ENCODE results near the gene TFPI. TPM values are rescaled to one million over a fixed set of nuclear protein-coding genes. Genes with fewer than 3 reads are reported as not detected.
"Not testable (repeated sequence)": the region's sequence is repeated elsewhere in the genome, so short reads cannot be mapped to it uniquely, and the experiment has no call there.

The TFPI gene
- total RNA-seq = 24.3 TPM
- long read RNA-seq, transcript TFPI-201 (8 exons, 3,885 nt) = major isoform, 15 of 25 reads
- long read RNA-seq, partial matches to known transcripts = 1 of 25 reads
- long read RNA-seq, other reads (novel, unspliced or antisense) = 9 of 25 reads

GRCh38 chr2:187554011-187554703, at the start of gene TFPI:
Gene TFPI (minus strand): TSS chr2:187554435. CDS start chr2:187503768, 50,667 bp downstream.
- intact Hi-C loops (cut with DNase I) = no loop called here
- ATAC-seq (ENCODE audit: poor library complexity) = peak; percentile 92
- DNase-seq = no peak

GRCh38 chr2:187594801-187595200, 40.6 kb upstream of the TFPI start:
- ATAC-seq (ENCODE audit: poor library complexity) (no peak), DNase-seq (no peak)
- intact Hi-C loops (cut with DNase I) = no loop called here

- ATAC-seq (ENCODE audit: poor library complexity) (no peak), DNase-seq (no peak)
- intact Hi-C loops (cut with DNase I) = no loop called here
Measured at GRCh38 chr2:187593697-187594096, 39.5 kb upstream of the TFPI start.

- no peak for ATAC-seq (ENCODE audit: poor library complexity)
- intact Hi-C loops (cut with DNase I) = no loop called here
- DNase-seq = no peak
Measured at GRCh38 chr2:187593098-187593497, 38.9 kb upstream of the TFPI start.

- no peak for DNase-seq
- no peak for ATAC-seq (ENCODE audit: poor library complexity)
- intact Hi-C loops (cut with DNase I) = no loop called here
Measured at GRCh38 chr2:187590175-187590574, 35.9 kb upstream of the TFPI start.

- intact Hi-C loops (cut with DNase I) = no loop called here
- DNase-seq = no peak
Measured at GRCh38 chr2:187586011-187586641, 31.9 kb upstream of the TFPI start.

GRCh38 chr2:187581125-187581896, 27.1 kb upstream of the TFPI start:
- intact Hi-C loops (cut with DNase I) = loop anchor here (2.0 kb wide), 1 partner anchor 83 kb away; no protein-coding TSS in a partner anchor
- DNase-seq (no peak), ATAC-seq (ENCODE audit: poor library complexity) (peak; percentile 68)

More at GRCh38 chr2:187586011-187586641, 31.9 kb upstream of the TFPI start:
- no peak for ATAC-seq (ENCODE audit: poor library complexity)

GRCh38 chr2:187580462-187581124, 26.4 kb upstream of the TFPI start:
- ATAC-seq (ENCODE audit: poor library complexity) = peak; percentile 78
- intact Hi-C loops (cut with DNase I) = loop anchor here (2.0 kb wide), 1 partner anchor 82 kb away; no protein-coding TSS in a partner anchor
- no peak for DNase-seq

GRCh38 chr2:187577310-187577709, 23.1 kb upstream of the TFPI start:
- intact Hi-C loops (cut with DNase I) = no loop called here
- ATAC-seq (ENCODE audit: poor library complexity) (no peak), DNase-seq (no peak)

- ATAC-seq (ENCODE audit: poor library complexity) (no peak), DNase-seq (no peak)
- intact Hi-C loops (cut with DNase I) = no loop called here
Measured at GRCh38 chr2:187576906-187577305, 22.7 kb upstream of the TFPI start.

- intact Hi-C loops (cut with DNase I) = no loop called here
- ATAC-seq (ENCODE audit: poor library complexity) (no peak), DNase-seq (no peak)
Measured at GRCh38 chr2:187575751-187576067, 21.5 kb upstream of the TFPI start.

GRCh38 chr2:187574969-187575750, 20.9 kb upstream of the TFPI start:
- DNase-seq (no peak), ATAC-seq (ENCODE audit: poor library complexity) (no peak)
- intact Hi-C loops (cut with DNase I) = no loop called here

GRCh38 chr2:187573722-187574121, 19.5 kb upstream of the TFPI start:
- no peak for ATAC-seq (ENCODE audit: poor library complexity)
- DNase-seq = no peak
- intact Hi-C loops (cut with DNase I) = no loop called here

- intact Hi-C loops (cut with DNase I); DNase-seq; ATAC-seq (ENCODE audit: poor library complexity): not testable (repeated sequence)
Measured at GRCh38 chr2:187571996-187572395, 17.8 kb upstream of the TFPI start.

GRCh38 chr2:187569571-187569970, 15.3 kb upstream of the TFPI start:
- ATAC-seq (ENCODE audit: poor library complexity) = no peak
- intact Hi-C loops (cut with DNase I) = no loop called here
- DNase-seq = no peak

- ATAC-seq (ENCODE audit: poor library complexity) = no peak
- intact Hi-C loops (cut with DNase I) = no loop called here
Measured at GRCh38 chr2:187569042-187569441, 14.8 kb upstream of the TFPI start.

GRCh38 chr2:187567126-187567525, 12.9 kb upstream of the TFPI start:
- ATAC-seq (ENCODE audit: poor library complexity) (peak; percentile 51), DNase-seq (no peak)

More at GRCh38 chr2:187569042-187569441, 14.8 kb upstream of the TFPI start:
- no peak for DNase-seq

GRCh38 chr2:187566712-187567111, 12.5 kb upstream of the TFPI start:
- intact Hi-C loops (cut with DNase I) = no loop called here
- ATAC-seq (ENCODE audit: poor library complexity) = no peak
- no peak for DNase-seq

More at GRCh38 chr2:187567126-187567525, 12.9 kb upstream of the TFPI start:
- intact Hi-C loops (cut with DNase I) = no loop called here

Measured in Right ventricle myocardium superior (tissue), 1 donor.